Measurements from ENCODE around the gene ZCCHC14.

ZCCHC14 gene

GRCh38 chr16:87437327-87437726 is 55.5 kb downstream of the ZCCHC14 start:
- no peak for DNase-seq
- Mint-ChIP-seq H3K27ac (no peak overlapping the region), H3K4me1 (peaks cover 16% of the 10 kb centered on the region), H3K4me3 (no peak overlapping the region), H3K27me3 (ENCODE audit: low read depth, poor library complexity) (no peaks in the 10 kb centered on the region), H3K9me3 (peaks cover 7% of the 10 kb centered on the region), H3K36me3 (ENCODE audit: low read depth) (peaks cover 30% of the 10 kb centered on the region)
- TF ChIP-seq, protein P1, sequence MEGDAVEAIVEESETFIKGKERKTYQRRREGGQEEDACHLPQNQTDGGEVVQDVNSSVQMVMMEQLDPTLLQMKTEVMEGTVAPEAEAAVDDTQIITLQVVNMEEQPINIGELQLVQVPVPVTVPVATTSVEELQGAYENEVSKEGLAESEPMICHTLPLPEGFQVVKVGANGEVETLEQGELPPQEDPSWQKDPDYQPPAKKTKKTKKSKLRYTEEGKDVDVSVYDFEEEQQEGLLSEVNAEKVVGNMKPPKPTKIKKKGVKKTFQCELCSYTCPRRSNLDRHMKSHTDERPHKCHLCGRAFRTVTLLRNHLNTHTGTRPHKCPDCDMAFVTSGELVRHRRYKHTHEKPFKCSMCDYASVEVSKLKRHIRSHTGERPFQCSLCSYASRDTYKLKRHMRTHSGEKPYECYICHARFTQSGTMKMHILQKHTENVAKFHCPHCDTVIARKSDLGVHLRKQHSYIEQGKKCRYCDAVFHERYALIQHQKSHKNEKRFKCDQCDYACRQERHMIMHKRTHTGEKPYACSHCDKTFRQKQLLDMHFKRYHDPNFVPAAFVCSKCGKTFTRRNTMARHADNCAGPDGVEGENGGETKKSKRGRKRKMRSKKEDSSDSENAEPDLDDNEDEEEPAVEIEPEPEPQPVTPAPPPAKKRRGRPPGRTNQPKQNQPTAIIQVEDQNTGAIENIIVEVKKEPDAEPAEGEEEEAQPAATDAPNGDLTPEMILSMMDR (IDR thresholded peaks at IDR 0.05): no peak

GRCh38 chr16:87436225-87437172 is 56.3 kb downstream of the ZCCHC14 start:
- no peak overlapping the region for H3K27ac Mint-ChIP-seq
- H3K4me3 Mint-ChIP-seq: no peak overlapping the region
- peaks cover 13% of the 10 kb centered on the region for H3K4me1 Mint-ChIP-seq
- peak; percentile 28 for DNase-seq
- H3K9me3 Mint-ChIP-seq: no peaks in the 10 kb centered on the region
- H3K27me3 Mint-ChIP-seq (ENCODE audit: low read depth, poor library complexity): no peaks in the 10 kb centered on the region
- TF ChIP-seq, protein P1 (IDR thresholded peaks at IDR 0.05): no peak
- peaks cover 27% of the 10 kb centered on the region for H3K36me3 Mint-ChIP-seq (ENCODE audit: low read depth)

DNA sequence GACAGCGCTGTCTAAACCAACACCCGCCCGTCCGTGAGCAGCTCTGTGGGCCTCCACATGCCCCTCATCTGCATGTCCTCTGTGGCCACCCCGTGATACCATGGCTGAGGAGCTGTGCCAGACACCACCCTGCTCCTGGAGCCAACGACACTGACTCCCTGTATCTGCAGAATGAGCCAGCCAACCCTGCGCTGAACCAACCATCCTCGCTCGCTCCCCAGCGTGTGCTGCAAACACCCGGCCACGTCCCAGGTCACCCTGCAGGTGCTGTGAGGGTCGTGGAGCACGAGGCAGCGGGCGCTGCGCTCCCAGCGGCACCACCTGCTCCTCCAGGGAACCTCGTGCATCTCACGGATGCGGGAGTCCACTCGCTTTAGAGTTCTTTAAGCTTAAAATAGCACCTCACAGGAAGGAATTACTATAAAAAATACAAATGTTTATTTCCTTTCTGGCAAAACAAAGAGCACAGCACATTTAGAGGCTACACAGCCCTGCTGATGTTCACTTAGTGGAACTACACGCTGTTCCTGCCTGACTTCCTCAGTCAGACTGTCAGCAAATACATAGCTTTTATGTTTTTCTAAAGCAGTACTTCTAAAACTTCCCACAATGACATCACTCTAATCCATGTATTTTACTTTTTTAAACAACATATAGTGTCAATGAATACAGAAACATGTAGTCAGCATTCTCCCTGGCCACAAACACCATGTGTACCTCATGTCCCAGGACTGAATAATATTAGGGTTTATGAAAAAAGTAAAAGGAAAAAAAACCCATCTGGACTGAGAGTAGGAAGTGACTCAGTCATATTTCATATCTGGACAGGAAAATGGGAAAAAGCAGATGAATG is 57.2 kb downstream of the ZCCHC14 start:
- Mint-ChIP-seq H3K27ac (no peak overlapping the region), H3K27me3 (ENCODE audit: low read depth, poor library complexity) (no peaks in the 10 kb centered on the region), H3K4me3 (no peak overlapping the region), H3K9me3 (no peaks in the 10 kb centered on the region), H3K36me3 (ENCODE audit: low read depth) (peaks cover 21% of the 10 kb centered on the region), H3K4me1 (peaks cover 13% of the 10 kb centered on the region)
- no peak for DNase-seq
- TF ChIP-seq, protein P1 (IDR thresholded peaks at IDR 0.05): no peak

DNA sequence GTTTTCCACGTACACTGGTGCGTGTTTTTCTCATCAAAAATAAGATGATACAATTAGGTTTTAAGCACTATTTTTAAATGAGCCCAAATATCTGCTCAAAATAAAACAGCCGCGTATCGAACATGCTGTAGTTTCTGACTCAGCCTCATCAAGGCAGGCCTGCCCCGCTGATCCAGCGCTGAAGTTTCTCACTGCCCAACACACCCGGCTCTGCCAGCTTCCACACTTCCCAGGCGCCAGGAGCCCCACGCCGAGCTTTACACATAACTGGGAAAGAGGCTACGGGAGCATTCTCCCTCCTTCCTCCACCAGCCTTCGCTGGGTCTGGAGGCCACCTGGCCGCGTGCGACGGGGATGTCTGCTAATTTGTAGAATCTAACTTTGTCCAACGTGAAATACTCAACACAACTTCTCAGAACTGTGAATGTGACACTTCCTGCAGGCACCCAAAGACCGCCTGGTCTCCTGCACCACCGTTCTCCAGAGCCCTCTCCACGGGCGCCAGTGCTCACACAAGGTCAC is 58.6 kb downstream of the ZCCHC14 start:
- H3K27me3 Mint-ChIP-seq (ENCODE audit: low read depth, poor library complexity): no peaks in the 10 kb centered on the region
- peaks cover 21% of the 10 kb centered on the region for H3K36me3 Mint-ChIP-seq (ENCODE audit: low read depth)
- peaks cover 13% of the 10 kb centered on the region for H3K4me1 Mint-ChIP-seq
- TF ChIP-seq, protein P1 (IDR thresholded peaks at IDR 0.05): no peak
- no peak overlapping the region for H3K4me3 Mint-ChIP-seq
- H3K27ac Mint-ChIP-seq: no peak overlapping the region
- no peaks in the 10 kb centered on the region for H3K9me3 Mint-ChIP-seq
- no peak for DNase-seq

- Mint-ChIP-seq H3K27me3 (ENCODE audit: low read depth, poor library complexity) (no peaks in the 10 kb centered on the region), H3K36me3 (ENCODE audit: low read depth) (peaks cover 21% of the 10 kb centered on the region), H3K4me1 (peaks cover 13% of the 10 kb centered on the region), H3K27ac (no peak overlapping the region), H3K9me3 (no peaks in the 10 kb centered on the region), H3K4me3 (no peak overlapping the region)
- DNase-seq: no peak
- TF ChIP-seq, protein P1 (IDR thresholded peaks at IDR 0.05): no peak
Measured at GRCh38 chr16:87432330-87432915, 60.4 kb downstream of the ZCCHC14 start.
